GM18873 (cell line): ENCODE results near the gene YPEL2.
"Not testable (repeated sequence)": the region's sequence is repeated elsewhere in the genome, so short reads cannot be mapped to it uniquely, and the experiment has no call there.

Experiments
- ATAC-seq: cut with Tn5 transposase; IDR thresholded peaks from one replicate; pipeline ENCODE4 v1.9.1; 2021; ENCODE audit warnings: mild to moderate bottlenecking, moderate library complexity, moderate number of reproducible peaks; ENCODE audit not compliant: unreplicated experiment, low FRiP score

YPEL2 gene

DNA sequence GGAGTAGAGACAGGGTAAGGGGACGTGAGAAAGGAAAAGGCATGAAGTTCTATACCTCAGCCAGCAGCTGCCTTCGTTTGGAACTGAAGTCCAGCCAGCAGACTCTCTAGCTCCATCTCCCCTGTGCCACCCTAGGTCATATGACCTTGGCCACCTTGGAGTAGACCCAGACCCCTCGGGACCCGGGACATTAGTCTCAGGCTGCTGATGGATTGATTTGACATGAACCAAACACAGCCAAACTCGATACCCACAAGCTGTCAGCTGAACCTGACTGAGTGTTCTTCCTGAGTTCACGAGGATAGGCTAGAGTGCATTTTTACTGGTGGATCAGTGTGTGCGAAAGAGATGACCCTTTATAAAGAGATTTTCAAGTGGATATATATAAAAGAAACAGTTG, 68.5 kb downstream of the YPEL2 start:
- no peak for ATAC-seq

DNA sequence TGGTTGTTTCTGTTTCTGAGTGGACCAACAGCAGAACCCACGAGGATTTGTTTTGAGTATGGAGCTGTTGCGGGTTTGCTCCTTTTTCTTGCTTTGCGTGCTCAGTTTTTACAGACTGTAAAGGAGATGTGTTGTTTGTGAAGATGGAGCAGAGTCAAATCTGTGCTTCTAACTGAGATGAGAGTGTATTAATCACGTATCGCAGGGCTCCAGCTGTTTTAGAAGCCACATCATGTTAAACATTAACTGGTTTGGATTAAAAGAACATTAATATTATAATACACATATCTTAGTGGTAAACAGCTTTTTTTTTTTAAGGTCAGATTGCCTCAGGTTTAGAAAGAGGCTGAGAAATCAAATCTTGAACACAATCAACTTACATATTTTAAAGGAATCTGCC, 69.4 kb downstream of the YPEL2 start:
- ATAC-seq = no peak

DNA sequence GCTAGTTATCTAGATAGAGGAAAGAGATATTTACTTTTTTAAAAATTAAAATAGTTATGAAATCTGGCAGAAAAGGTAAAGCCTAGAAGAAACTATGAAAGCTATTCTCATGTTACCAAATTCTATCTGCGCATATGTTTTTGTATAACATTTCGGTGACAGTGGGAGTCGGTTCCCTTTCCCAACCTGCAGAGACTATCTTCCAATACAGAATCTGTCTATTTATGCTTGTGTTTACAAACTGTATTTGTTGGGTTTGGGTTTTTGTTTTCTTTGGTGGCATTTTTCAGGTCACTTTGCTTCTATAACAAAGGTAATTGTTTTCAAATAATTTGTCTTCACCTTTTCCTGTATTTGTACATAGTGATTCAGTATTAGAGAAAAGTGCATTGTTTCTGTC, 69.8 kb downstream of the YPEL2 start:
- no peak for ATAC-seq

DNA sequence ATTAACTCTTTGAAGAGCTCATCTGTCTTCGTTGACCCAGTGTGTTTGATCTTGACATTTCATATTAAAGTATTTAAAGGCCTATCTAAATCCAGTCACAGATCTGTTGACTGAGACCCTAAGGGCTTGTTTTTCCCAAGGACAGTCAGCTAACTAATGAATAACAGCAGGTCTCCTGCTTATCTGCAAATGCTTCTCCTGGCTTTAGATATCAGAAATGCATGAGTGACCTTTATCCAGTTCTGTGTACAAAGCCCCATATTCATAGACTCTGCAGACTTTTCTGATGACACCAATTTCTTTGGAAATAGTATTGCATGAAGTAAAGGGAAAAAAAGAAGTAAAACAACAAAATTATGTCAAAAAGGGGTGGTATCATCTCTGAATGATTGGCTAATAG, 70.3 kb downstream of the YPEL2 start:
- ATAC-seq = no peak

DNA sequence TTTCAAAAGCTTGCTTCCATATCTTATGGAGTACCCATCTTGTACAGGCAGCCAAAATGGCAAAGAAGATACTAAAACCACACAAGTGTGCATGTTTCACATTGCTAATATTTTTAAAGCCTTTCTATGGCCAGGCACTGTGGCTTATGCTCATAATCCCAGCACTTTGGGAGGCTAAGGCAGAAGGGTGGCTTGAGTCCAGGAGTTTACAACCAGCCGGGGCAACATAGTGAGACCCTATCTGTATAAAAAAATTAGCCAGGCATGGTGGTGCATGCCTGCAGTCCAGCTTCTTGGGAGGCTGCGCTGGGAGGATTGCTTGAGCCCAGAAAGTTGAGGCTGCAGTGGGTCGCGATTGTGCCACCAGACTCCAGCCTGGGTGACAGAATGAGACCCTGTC, 71.3 kb downstream of the YPEL2 start:
- no peak for ATAC-seq

DNA sequence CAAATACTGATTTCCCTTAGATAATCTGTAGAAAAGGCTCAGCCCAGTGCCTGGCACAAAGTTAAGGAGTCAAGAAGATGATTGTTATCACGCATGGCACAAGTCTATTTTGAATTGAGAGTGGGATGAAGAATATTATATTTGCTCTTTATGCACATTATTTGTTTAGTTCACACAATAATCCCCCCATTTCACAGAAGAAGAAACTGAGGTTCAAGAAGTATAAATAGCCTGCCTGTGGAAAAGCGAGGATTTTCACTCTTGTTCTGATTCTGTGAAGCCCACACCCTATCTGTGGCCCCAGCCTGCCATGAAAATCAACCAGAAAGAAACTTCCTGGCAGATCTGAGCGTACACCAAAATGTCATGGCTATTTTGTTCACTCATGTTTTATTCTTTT, 73.0 kb downstream of the YPEL2 start:
- ATAC-seq = no peak

DNA sequence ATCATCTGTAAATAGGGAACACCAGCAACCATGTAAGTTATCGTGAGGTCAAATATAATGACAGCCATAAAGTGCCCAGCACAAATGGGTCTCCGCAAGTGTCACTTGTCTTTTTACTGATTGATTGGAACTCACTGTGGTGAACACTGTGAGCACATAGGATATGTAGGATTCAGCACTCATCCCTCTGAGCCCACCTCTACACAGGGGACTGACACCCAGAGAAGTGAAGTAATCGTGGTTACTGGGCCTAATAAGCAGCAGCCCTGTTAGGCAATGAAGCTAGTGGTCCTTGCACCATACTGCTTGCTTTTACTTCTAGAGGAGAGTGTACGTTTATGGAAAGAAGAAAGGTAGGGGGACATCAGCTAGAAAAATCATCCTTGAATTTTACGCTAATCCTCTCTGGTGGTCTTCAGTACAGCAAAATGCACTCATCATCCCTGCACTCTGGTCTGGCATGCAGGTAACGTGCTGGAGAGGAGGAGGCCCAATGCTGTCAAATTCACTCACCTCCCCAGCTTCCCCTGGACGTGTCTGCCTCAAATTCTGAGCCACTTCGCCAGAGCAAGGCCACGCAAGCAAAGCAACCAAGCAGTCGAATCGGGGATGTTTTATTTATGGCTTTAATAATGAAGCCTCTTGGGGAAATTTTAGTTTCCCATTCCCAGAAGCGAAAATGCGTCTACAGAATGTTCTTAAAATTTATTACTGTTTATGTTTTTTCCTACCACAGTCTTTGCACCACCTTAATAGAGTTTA, 74.7 kb downstream of the YPEL2 start:
- ATAC-seq = no peak

DNA sequence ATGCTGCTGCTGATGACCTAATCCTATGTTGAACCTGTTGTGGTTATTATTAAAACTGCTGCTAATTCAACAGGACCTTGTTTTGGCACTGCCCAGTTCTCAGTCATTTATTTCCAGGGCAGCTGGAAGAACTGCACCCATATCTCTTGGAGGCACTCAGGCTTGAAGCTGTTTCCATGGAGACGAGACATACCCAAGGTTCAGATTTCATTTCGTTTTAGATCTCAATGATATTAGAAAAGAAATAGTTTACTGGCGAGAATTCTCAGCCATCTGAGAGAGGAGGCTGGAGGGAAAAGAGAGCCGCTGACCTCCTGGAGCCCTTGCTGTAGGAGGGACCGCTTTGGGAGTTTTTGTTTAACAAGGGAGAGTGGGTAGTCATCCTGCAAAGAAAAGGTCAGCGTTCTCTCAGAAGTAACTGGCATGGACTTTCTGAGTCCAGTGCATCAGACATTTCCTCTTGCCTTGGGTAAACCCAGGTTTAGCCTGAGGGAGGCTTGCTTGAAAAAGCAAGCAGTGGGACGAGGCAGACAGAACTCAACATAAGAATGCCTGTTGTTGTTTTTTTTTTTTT, 75.4 kb downstream of the YPEL2 start:
- ATAC-seq = no peak

DNA sequence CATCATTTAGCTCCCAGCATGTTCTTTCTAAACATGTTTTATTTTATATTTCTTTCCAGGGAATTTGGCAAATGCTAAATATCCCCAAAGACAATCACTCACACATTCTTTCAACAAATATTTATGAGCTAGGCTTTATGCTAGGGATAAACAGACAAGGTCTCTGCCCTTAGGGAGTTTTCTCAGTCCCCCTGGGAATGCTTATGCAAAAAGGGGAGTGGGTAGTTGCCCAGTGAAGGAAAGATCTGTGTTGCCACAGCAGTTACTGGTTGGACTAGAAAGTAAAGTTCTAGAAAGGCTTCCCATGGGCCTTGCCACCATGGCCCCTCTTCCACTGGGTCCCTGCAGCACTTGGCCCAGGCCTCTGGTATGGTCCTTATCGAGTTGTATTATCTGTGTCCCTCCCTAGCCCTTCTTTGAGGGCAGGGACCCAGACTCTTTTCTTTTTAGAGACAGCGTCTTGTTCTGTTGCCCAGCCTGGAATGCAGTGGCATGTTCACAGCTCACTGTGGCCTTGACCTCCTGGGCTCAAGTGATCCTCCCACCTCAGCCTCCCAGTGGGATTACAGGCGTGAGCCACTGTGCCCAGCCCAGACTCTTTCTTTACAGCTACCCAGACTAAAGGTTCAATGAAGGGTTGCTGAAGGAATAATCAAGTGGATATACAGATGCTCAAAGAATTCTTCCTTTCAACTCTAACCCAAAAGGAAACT, 78.0 kb downstream of the YPEL2 start:
- ATAC-seq = no peak

DNA sequence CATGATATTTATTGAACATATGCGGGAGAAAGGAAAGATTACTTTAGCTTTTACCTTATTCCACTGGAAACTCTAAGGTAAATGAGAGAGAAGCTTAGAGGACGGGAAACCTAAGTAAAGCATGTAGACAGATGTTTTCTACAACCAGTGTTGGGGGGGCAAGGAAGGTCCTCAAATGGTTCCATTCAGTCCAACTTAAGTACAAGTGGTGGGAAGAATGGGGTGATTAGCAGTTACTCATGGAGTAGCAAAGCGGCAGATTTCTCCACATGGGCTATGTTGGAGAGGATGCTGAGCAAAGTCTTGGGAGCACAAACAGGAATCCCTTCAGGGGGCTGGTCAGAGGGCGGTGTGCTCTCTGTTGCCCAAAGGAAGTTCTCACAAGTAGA, 78.6 kb downstream of the YPEL2 start:
- ATAC-seq = no peak

DNA sequence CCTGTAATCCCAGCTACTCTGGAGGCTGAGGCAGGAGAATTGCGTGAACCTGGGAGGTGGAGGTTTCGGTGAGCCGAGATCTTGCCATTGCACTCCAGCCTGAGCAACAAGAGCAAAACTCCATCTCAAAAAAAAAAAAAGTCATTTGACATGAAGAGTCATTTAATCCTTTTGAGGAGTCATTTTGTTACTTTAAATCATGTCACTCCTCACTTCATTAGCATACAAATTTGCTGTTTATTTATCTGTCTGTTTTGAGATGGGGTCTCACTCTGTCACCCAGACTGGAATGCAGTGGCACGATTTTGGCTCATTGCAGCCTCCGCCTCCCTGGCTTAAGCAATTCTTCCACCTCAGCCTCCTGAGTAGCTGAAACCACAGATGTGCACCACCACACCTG, 81.0 kb downstream of the YPEL2 start:
- ATAC-seq = not testable (repeated sequence)

DNA sequence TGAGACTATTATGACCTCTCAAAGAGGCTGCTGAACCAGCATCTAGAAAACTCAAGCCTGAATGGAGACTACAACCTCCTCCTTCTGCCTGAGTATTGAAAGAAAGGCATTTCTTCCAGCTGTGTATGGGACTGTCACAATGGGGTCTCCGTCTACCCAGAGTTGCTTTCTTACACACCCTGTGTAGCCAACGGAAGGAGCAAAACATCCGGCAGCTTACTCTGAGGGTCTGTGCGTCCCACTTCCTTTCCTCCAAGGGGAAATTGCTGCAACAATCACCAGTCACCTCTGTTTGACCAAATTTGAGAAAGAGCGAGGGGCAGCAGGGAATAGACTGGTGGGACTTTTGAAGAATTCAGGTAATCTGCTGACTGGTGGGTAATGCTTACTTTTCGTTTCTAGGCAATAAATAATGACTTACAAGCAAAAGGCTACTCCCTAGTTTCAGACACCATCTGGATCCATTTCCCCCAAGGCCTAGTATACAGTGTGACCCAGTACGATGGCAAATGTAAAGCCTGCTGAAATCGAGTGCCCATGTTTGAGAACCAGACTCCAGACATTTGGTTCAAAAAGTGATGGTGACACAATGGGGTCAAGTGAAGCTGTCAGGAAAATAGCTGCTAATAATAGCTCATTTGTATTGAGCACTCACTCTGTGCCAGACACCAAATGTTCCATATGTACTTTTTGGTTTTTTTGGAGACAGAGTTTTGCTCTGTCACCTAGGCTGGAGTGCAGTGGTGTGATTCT, 81.7 kb downstream of the YPEL2 start:
- no peak for ATAC-seq

DNA sequence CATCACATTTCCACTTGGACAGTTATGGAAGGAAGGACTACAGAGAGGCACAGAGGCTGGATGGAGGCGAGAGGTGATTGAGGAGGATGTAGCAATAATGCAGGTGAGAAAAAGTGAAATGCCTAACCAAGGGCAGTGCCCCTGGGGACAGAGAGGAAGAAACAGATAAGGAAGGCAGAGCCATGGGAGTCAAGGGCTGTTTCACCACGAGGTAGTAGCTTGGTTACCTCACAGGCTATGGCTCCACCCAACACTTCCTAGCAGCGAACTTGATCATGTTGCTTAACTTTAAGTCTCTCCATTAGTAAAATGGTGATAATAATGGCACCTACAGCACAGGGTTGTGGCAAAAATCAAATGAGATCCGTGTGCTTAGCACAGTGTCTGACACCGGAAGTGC, 83.9 kb downstream of the YPEL2 start:
- no peak for ATAC-seq

DNA sequence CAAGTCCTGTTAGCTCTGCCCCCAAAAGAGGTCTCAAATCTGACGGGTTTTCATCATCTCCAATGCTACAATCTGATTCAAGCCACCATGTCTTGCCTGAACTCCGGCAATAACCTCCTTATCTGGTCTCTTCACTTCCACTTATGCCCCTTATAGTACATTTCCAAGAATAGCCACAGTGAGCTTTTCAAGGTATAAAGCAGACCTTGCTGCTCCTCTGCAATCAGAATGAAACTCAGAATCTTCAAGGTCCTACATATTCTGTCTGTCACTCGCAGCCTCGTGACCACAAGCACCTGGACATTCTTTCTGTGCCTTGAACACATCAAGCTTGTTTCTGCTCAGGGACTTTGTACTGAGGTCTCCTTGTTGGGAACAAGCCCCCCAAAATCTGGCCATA, 84.7 kb downstream of the YPEL2 start:
- no peak for ATAC-seq

DNA sequence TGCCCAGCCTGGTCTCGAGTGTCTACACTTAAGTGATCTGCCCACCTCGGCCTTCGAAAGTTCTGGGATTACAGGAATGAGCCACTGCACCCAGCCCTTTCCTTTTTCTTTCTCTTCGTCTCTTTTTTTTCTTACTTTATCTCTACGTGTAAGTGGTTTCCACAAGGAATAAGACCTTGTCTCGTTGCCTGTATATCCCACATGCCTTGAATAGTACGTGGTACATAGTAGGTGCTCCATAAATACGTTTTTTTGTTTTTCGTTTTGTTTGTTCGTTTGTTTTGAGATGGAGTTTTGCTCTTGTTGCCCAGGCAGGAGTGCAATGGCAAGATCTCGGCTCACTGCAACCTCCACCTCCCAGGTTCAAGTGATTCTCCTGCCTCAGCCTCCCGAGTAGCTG, 86.0 kb downstream of the YPEL2 start:
- ATAC-seq = no peak

DNA sequence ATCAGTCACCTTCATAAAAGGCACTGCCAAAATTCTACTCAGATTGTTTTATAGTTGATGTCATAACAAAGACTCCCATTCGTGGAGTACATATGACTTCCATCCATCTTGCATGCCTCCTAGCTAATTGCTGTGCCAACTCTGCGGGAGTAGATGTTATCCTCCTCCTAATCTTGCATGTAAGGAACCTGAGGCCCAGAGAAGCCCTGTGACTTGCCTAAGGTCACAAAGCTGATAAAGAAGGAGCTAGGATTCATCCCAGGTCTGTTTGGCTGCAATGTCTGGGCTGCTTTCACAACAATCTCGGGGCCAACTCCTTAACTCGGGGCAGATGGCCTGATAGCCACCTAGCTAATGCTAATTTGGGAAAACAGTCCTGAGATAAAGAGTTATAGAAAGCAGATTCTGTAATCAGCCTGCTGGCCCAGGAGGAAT, 87.3 kb downstream of the YPEL2 start:
- no peak for ATAC-seq

DNA sequence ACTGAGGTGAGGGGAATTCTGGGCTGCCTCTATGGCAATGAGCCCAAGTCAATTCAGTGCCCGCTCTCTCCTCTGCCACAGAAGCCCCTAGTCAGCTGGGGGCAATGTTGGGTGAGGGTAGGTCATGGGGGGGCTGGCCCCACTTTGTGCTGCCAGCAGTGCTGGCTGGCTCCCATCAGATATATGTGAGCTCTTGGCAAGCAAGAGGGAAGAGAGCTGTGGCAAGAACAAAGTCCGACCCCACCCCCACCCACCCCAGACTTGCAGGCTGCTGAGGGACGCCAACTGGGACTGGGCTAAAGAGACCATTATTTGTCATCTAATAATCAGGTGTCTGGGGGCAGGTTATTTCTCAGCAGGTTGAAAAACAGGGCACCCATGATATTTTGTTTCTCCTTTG, 89.4 kb downstream of the YPEL2 start:
- no peak for ATAC-seq

DNA sequence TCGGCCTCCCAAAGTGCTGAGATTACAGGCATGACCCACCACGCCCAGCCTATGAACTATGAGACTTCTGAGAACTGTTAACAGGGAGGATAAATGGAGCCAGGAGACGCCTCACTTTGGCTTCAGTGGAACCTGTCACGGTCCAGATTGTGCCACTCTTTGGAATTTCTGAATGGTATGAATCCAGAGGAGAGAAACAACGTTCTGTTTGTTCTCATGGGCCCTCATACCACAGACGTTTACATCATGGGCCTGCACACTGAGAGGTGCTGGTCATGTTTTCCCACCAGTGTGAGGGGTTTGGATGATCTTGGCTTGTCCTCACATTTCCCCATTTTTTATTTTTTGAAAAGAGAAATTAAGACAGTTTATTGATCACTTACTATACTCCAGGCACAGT, 90.3 kb downstream of the YPEL2 start:
- no peak for ATAC-seq

DNA sequence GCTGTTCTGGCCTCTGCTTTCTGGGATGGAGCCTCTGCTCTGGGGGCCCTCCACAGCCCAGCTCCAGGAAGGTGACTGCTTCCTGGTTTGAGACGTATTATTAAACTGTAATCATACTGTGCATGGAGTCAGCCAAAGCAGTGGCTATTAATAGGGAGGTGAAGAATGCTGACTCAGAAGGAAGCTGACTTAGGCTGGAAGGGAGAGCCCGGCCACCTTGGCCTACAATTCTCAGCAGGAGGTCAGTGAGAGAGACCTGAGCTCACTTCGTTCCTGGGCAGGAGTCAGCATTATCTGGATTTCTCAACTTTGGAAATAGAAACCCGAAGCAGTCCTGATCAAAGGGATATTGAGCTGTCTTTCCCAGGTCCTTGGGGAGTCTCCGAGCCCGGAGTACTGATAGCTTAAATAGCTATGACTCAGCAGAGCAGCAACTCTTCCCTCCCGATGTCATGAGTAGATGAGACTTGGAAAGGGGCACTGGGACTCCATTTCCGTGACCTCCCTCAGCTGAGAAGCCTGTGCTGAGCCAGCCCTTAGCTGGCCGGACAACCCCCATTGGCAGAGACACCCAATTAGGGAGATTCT, 91.8 kb downstream of the YPEL2 start:
- ATAC-seq = no peak

DNA sequence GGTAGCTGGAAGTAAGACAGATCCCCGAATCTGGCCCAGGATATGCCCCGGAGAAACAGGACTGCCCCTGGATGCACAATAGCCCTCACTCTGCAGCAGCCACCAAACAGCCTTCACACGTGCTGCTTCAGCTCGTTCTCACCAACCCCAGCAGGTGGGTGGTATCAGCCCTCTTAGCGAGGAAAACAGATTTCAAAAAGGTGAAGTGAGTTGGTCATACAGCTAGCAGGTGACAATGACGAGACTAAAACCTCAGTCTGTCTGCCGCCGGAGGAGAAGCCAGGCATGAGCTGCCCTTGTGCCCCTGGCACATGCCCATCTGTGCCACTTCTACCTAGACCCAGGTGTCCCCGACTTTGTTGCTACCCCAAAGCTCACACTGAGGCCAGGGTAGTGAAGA, 92.4 kb downstream of the YPEL2 start:
- no peak for ATAC-seq

DNA sequence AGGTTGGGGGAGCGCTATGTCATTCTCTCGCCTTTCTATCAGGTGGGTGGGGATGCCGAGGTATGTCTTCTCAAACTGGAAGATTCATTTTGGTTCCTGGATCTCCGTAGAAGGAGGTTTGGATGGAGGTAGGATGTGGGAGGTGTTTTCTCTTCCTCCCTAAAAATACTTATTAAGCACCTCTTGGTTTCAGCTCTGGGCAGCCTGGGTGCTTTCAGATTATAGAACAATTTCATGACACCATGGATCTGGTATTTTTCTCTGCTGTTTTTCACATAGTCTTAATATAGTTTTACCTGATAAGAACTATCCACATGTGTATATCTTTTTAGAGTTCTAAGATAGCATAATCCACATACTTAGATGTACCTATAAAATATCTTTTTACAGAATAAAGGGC, 92.9 kb downstream of the YPEL2 start:
- no peak for ATAC-seq
